Measurements from ENCODE around the gene PDK4. TPM values are rescaled to one million over a fixed set of nuclear protein-coding genes. Genes with fewer than 3 reads are reported as not detected.

The PDK4 gene
- 100 to 1,000 TPM in 3 of 4 donors, 10 to 100 TPM in 1; 37.9 to 453 (median 141) TPM for total RNA-seq

- DNase-seq: peak; percentile 97
- Histone ChIP-seq H3K36me3 (peaks cover 35 to 47% of the 10 kb centered on the region in 2 donors), H3K4me1 (peaks cover 27 to 32% of the 10 kb centered on the region in 2 donors), H3K9me3 (no peaks in the 10 kb centered on the region), H3K27me3 (no peaks in the 10 kb centered on the region), H3K27ac (peak within 1 kb of the TSS; percentile 93 to 100 (median 99)), H3K4me3 (replicated peaks in 1 of 3) (peak within 1 kb of the TSS; percentile 53 to 93 (median 87))
- TF ChIP-seq POLR2A (IDR thresholded peaks at IDR 0.05) (peak; percentile 89 to 96), CTCF (IDR thresholded peaks at IDR 0.05) (no peak)
- intact Hi-C loops (cut with DNase I): no loop called here
- WGBS, 2 donors: 0 to 3% methylated on average over 34 to 40 of the region's 63 CpGs
Measured at GRCh38 chr7:95596198-95597063, at the start of gene PDK4. Gene PDK4, minus strand, starts transcription at chr7:95596516. Its CDS starts 223 bp downstream, at chr7:95596293.

- DNase-seq: no peak
- Histone ChIP-seq H3K4me1 (no peaks in the 10 kb centered on the region), H3K27ac (no peak overlapping the region), H3K4me3 (replicated peaks in 1 of 3) (no peak overlapping the region), H3K9me3 (no peaks in the 10 kb centered on the region), H3K27me3 (no peaks in the 10 kb centered on the region), H3K36me3 (no peaks in the 10 kb centered on the region)
- intact Hi-C loops (cut with DNase I): no loop called here
- TF ChIP-seq CTCF (IDR thresholded peaks at IDR 0.05) (no peak), POLR2A (IDR thresholded peaks at IDR 0.05) (no peak)
- 61 to 79% methylated on average over 5 of the region's 5 CpGs for WGBS, 2 donors
Measured at GRCh38 chr7:95642173-95642572, 45.9 kb upstream of the PDK4 start.

GRCh38 chr7:95636140-95636940 lies 40.0 kb upstream of the PDK4 start:
- Histone ChIP-seq H3K4me1 (peaks cover 0 to 10% of the 10 kb centered on the region in 2 donors), H3K4me3 (replicated peaks in 1 of 3) (no peak overlapping the region), H3K27me3 (no peaks in the 10 kb centered on the region), H3K27ac (peak overlapping the region in 2 of 3 donors; percentile 9 to 56), H3K36me3 (no peaks in the 10 kb centered on the region), H3K9me3 (no peaks in the 10 kb centered on the region)
- 23 to 35% methylated on average over 2 of the region's 2 CpGs for WGBS, 2 donors
- no peak for DNase-seq
- TF ChIP-seq POLR2A (IDR thresholded peaks at IDR 0.05) (no peak), CTCF (IDR thresholded peaks at IDR 0.05) (no peak)
- intact Hi-C loops (cut with DNase I): no loop called here

- Histone ChIP-seq H3K9me3 (no peaks in the 10 kb centered on the region), H3K4me1 (peaks cover 12 to 20% of the 10 kb centered on the region in 2 donors), H3K4me3 (replicated peaks in 1 of 3) (no peak overlapping the region), H3K36me3 (no peaks in the 10 kb centered on the region), H3K27ac (peak overlapping the region in 2 of 3 donors; percentile 26 to 34), H3K27me3 (no peaks in the 10 kb centered on the region)
- no peak for TF ChIP-seq POLR2A (IDR thresholded peaks at IDR 0.05)
- no peak for TF ChIP-seq CTCF (IDR thresholded peaks at IDR 0.05)
- DNase-seq: no peak
- intact Hi-C loops (cut with DNase I): no loop called here
- 0% methylated on average over 1 of the region's 1 CpG for WGBS, 2 donors
Measured at GRCh38 chr7:95632609-95633008, 36.3 kb upstream of the PDK4 start.
